ENCODE results near the gene TARBP2. TPM values are rescaled to one million over a fixed set of nuclear protein-coding genes. Genes with fewer than 3 reads are reported as not detected.
A peak's percentile ranks its signal among the peaks of the same experiment; 100 is the strongest.

Gene TARBP2
- total RNA-seq, 4 donors from 2014 or later: 25.7 to 30.3 (median 27.2) TPM

DNA sequence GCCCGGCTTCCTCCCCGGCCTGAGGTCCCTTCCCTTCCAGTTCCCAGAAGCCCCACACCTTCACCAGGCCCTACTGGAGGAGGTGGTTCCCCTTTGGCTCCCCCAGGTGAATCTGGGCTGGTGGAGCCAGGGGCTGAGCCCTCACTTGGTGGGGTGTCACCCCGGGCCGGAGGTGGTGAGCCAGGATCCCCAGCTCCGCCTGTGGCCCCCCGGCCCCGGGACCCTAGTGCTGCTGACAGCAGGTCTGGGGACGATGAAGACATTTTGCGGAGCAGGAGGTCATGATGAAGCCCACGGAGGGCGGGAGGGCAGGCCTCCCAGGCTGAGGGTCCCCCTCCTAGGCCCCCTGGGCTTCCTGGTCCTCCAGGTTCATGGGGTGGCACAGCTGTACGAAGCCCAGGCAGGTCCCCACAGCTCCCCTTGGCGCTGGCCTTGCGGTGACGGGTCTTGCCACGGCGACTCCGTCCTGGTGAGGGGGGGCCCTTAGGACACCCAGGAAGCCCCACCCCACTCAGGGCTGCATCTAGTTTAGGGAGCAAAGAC is 18.4 kb upstream of the TARBP2 start:
- peaks cover 0 to 82% (median 0%) of the 10 kb centered on the region in 3 donors for H3K36me3 ChIP-seq
- H3K4me3 ChIP-seq: no peak overlapping the region
- DNase-seq: peak in 1 of 3 donors; percentile 45
- H3K27ac ChIP-seq: peak overlapping the region in 1 of 4 donors; percentile 53
- H3K9me3 ChIP-seq: no peaks in the 10 kb centered on the region
- TF ChIP-seq, protein P1, sequence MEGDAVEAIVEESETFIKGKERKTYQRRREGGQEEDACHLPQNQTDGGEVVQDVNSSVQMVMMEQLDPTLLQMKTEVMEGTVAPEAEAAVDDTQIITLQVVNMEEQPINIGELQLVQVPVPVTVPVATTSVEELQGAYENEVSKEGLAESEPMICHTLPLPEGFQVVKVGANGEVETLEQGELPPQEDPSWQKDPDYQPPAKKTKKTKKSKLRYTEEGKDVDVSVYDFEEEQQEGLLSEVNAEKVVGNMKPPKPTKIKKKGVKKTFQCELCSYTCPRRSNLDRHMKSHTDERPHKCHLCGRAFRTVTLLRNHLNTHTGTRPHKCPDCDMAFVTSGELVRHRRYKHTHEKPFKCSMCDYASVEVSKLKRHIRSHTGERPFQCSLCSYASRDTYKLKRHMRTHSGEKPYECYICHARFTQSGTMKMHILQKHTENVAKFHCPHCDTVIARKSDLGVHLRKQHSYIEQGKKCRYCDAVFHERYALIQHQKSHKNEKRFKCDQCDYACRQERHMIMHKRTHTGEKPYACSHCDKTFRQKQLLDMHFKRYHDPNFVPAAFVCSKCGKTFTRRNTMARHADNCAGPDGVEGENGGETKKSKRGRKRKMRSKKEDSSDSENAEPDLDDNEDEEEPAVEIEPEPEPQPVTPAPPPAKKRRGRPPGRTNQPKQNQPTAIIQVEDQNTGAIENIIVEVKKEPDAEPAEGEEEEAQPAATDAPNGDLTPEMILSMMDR (IDR thresholded peaks at IDR 0.05): no peak
- TF ChIP-seq POLR2A (IDR thresholded peaks at IDR 0.05): no peak
- no peaks in the 10 kb centered on the region for H3K27me3 ChIP-seq
- H3K4me1 ChIP-seq: peaks cover 0 to 19% (median 2%) of the 10 kb centered on the region in 4 donors

DNA sequence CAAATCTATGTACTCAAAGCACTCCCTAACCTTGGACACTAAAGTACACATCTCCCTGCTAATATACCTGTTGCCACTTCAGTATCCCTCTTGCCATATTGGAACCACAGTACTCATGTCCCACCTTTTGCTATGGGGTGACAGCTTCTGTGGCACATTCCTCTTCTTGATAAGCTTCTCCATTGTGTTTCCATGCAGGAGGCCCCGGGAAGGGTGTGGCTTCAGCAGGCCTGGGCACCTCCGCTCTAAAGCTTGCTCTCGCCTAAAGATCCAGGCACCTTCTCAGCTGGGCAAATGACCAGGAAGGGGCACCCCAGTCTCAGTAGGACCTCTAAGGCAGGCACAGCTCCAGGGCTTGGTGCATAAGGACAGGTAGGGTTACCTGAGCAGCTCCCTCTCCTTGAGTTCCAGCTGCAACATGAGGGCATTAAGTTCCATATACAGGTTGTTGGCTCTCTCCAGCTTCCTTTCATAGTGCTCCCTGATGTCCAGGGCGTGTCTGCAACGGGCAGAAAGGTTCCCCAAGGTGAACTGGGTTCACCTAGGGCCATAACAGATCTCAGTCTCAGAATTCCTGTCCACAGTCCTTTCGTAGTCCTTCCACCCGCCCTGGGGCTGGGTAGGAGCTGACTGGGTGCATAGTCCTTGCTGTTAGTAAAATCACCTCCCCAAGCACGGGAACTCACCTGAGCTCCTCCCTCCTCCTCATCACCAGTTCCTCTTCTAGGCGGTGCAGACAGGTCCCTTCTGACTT is 17.7 kb upstream of the TARBP2 start:
- Histone ChIP-seq H3K9me3 (no peaks in the 10 kb centered on the region), H3K36me3 (peaks cover 0 to 75% (median 0%) of the 10 kb centered on the region in 3 donors), H3K4me1 (peaks cover 0 to 19% (median 2%) of the 10 kb centered on the region in 4 donors), H3K27ac (peak overlapping the region in 2 of 4 donors; percentile 24 to 53), H3K27me3 (no peaks in the 10 kb centered on the region), H3K4me3 (no peak overlapping the region)
- no peak for TF ChIP-seq POLR2A (IDR thresholded peaks at IDR 0.05)
- TF ChIP-seq, protein P1 (IDR thresholded peaks at IDR 0.05): no peak
- peak in 2 of 3 donors; percentile 69 to 73 for DNase-seq

DNA sequence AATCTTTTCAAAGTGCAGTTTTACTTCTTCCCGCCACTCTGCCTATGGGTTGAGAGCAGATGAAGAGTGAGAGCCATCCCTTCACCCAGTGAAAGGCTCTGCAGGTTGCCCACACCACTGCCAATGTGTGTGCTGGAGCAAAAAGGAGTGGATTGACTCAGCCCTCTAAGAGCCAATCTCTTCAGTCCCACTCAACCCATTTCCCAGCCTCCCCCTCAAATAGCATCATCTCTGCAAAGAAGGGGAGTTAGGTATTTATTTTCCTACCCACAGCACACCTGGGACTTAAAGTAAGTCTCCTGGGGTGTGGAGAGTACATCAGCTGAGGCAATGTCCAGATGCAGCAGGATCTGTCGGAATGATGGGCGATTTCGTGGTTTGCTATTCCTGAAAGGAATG is 17.1 kb upstream of the TARBP2 start:
- Histone ChIP-seq H3K27me3 (no peaks in the 10 kb centered on the region), H3K4me1 (peaks cover 0 to 19% (median 2%) of the 10 kb centered on the region in 4 donors), H3K4me3 (no peak overlapping the region), H3K36me3 (peaks cover 0 to 69% (median 0%) of the 10 kb centered on the region in 3 donors), H3K27ac (peak overlapping the region in 2 of 4 donors; percentile 24 to 53), H3K9me3 (no peaks in the 10 kb centered on the region)
- DNase-seq: no peak
- no peak for TF ChIP-seq POLR2A (IDR thresholded peaks at IDR 0.05)
- TF ChIP-seq, protein P1 (IDR thresholded peaks at IDR 0.05): no peak

- Histone ChIP-seq H3K27ac (no peak overlapping the region), H3K4me1 (peaks cover 0 to 19% (median 2%) of the 10 kb centered on the region in 4 donors), H3K36me3 (peaks cover 0 to 60% (median 0%) of the 10 kb centered on the region in 3 donors), H3K9me3 (no peaks in the 10 kb centered on the region), H3K4me3 (no peak overlapping the region), H3K27me3 (no peaks in the 10 kb centered on the region)
- DNase-seq: no peak
- TF ChIP-seq POLR2A (IDR thresholded peaks at IDR 0.05): no peak
- TF ChIP-seq, protein P1 (IDR thresholded peaks at IDR 0.05): no peak
Observed at GRCh38 chr12:53484686-53485575, 16.2 kb upstream of the TARBP2 start.

DNA sequence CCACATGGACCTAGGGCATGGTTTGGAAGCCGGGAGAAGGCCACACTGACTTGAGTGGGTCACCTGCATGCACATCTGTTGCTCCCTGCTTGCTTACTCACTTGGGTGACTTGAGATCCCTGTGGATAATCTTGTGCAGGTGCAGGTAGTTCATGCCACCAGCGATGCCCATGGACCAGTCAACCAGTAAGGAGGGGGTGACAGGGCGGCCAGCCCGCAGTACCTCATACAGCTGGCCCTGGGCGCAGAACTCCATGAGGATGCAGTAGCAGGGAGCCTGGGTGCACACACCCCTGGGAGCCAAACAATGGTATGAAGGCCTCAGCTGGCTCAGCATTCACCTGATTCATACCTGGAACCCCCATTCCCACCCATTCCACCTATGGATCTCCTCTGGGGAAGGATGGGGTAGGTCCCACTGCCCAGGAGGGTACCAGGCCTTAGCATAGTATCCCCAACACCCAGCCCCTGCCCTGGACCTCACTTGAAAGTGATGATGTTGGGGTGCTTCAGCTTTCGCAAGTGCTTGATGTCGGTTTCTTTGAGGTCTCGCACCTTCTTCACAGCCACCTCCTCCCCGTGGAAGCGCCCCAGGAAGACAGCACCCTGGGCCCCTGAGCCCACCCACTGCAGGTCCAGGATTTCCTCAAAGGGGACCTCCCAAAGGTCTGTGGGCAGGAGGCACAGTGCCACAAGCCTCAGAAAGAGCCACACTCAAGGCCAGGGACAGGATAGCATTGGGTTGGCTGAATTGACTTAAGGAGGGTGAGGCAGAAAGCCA is 14.9 kb upstream of the TARBP2 start:
- Histone ChIP-seq H3K27me3 (no peaks in the 10 kb centered on the region), H3K36me3 (peaks cover 0 to 48% (median 0%) of the 10 kb centered on the region in 3 donors), H3K27ac (no peak overlapping the region), H3K4me3 (no peak overlapping the region), H3K9me3 (no peaks in the 10 kb centered on the region), H3K4me1 (peaks cover 0 to 14% (median 2%) of the 10 kb centered on the region in 4 donors)
- TF ChIP-seq POLR2A (IDR thresholded peaks at IDR 0.05): no peak
- TF ChIP-seq, protein P1 (IDR thresholded peaks at IDR 0.05): no peak
- no peak for DNase-seq

All from Peyer's patch (tissue), 4 donors.